HepG2 (cell line): ENCODE measurements around the gene PPIP5K2.

ENCODE experiments used
- ATF7-NPFF ChIP-seq: sonication (generic); formaldehyde crosslinking; IDR thresholded peaks from 2 replicates; pipeline ENCODE4 v1.8.1; 2023; ENCODE audit warnings: mild to moderate bottlenecking, low read depth, missing genetic modification reagents, moderate library complexity
- CTCF ChIP-seq: sonication (generic); formaldehyde crosslinking; IDR thresholded peaks from 2 replicates; pipeline ENCODE4 v1.5.0; 2020; ENCODE audit warnings: mild to moderate bottlenecking, missing genetic modification reagents, moderate library complexity
- FOXO4 ChIP-seq: sonication (generic); formaldehyde crosslinking; conservative IDR thresholded peaks from 2 replicates; pipeline ENCODE4 v1.8.1; 2023; ENCODE audit warnings: missing genetic modification reagents
- KDM3A ChIP-seq: IDR thresholded peaks from 2 replicates; pipeline ENCODE4 v1.6.1; 2018; ENCODE audit warnings: low read depth, missing compliant biosample characterization
- KDM5A ChIP-seq: fragments of 200-600 bp; sonication (generic); IDR thresholded peaks from 2 replicates; pipeline ENCODE4 v1.7.0; 2018; ENCODE audit warnings: antibody characterized with exemption, mild to moderate bottlenecking, low read length, borderline replicate concordance
- MYC ChIP-seq: sonication (generic); formaldehyde crosslinking; IDR thresholded peaks from 2 replicates; pipeline ENCODE4 v1.9.0; 2021; ENCODE audit warnings: missing genetic modification reagents, borderline replicate concordance
- POLR2A ChIP-seq, 2 experiments: IDR thresholded peaks; 2 replicates each; pipeline ENCODE4 v1.6.1; 2011; ENCODE audit warnings: low read depth in 2 of 2, low read length in 2 of 2, mild to moderate bottlenecking in 1 of 2, moderate library complexity in 1 of 2; ENCODE audit not compliant: insufficient read depth in 1 of 2
- ZNF660 ChIP-seq: sonication (generic); formaldehyde crosslinking; IDR thresholded peaks from 2 replicates; pipeline ENCODE4 v1.5.1; 2020; ENCODE audit warnings: mild to moderate bottlenecking, low read depth, missing genetic modification reagents, borderline replicate concordance
- ZNF772 ChIP-seq: sonication (generic); formaldehyde crosslinking; IDR thresholded peaks from 2 replicates; pipeline ENCODE4 v1.5.0; 2020; ENCODE audit warnings: mild to moderate bottlenecking, missing genetic modification reagents
- ZNF790 ChIP-seq: sonication (generic); formaldehyde crosslinking; IDR thresholded peaks from 2 replicates; pipeline ENCODE4 v1.8.0; 2022; ENCODE audit warnings: missing genetic modification reagents, mild to moderate bottlenecking, borderline replicate concordance

- TF ChIP-seq CTCF (CRISPR knock-in tag) (no peak), FOXO4 (CRISPR knock-in tag) (no peak), KDM3A (CRISPR knock-in tag) (no peak), ATF7-NPFF (CRISPR knock-in tag) (no peak), KDM5A (no peak), ZNF660 (CRISPR knock-in tag) (no peak), ZNF790 (CRISPR knock-in tag) (no peak), POLR2A (IDR thresholded peaks at IDR 0.05; ENCODE audit: insufficient read depth in 1 of 2, low read depth in 2 of 2, low read length in 2 of 2) (no peak), MYC (CRISPR knock-in tag) (no peak), ZNF772 (CRISPR knock-in tag) (no peak)
Measured at GRCh38 chr5:103138202-103138690, 18.1 kb downstream of the PPIP5K2 start.
